DND-41 (cell line): ENCODE data around the gene ELN.
"Not testable (repeated sequence)": the region's sequence is repeated elsewhere in the genome, so short reads cannot be mapped to it uniquely, and the experiment has no call there.

Experiments
- CTCF ChIP-seq: IDR thresholded peaks from 2 replicates; pipeline ENCODE4 v1.5.1; 2012; ENCODE audit warnings: borderline replicate concordance, low read length, moderate library complexity, mild to moderate bottlenecking; ENCODE audit not compliant: poor library complexity, severe bottlenecking; ENCODE audit errors: extremely low read depth
- EZH2 ChIP-seq: IDR thresholded peaks from 3 replicates; pipeline ENCODE4 v1.6.1; 2012; ENCODE audit warnings: borderline replicate concordance, low read depth, mild to moderate bottlenecking, moderate library complexity, low read length, inconsistent platforms; ENCODE audit not compliant: severe bottlenecking

GRCh38 chr7:74046581-74046980 is 18.6 kb downstream of the ELN start:
- TF ChIP-seq CTCF, EZH2: not testable (repeated sequence)
